HG03060 (cell line): Measurements from ENCODE around the gene TMEM82.

ENCODE experiments used
- ATAC-seq: cut with Tn5 transposase; IDR thresholded peaks from one replicate; pipeline ENCODE4 v1.9.1; 2021; ENCODE audit warnings: low read depth, moderate number of reproducible peaks; ENCODE audit not compliant: unreplicated experiment

The TMEM82 gene

DNA sequence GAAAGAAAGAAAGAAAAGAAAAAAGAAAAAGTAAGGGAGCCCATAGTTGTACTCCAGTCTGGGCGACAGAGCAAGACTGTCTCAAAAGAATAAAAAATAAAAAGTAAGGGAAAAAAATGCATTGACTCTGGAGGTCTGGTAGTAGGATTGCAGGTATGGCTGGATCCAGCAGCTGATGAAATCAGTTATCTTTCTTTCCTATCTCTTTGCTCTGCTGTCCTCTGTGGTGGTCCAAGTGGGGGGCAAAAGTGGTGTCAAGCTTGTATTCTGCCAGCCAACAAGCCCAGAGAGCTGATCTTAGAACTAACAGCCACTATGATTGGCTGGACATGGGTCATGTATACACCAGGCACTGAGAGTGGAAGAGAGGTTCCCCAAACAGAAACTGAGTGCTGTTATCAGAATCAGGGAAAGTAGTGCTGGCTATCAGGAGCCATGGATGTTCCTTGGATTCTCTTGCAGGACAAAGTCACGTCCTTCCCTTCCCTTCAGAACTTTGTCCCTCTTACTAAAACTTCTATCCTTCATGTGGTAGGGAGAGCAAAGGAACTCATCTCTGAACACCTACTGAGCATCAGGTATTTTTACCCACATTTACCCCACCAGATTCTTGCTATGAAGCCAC, 12.8 kb downstream of the TMEM82 start:
- no peak for ATAC-seq

DNA sequence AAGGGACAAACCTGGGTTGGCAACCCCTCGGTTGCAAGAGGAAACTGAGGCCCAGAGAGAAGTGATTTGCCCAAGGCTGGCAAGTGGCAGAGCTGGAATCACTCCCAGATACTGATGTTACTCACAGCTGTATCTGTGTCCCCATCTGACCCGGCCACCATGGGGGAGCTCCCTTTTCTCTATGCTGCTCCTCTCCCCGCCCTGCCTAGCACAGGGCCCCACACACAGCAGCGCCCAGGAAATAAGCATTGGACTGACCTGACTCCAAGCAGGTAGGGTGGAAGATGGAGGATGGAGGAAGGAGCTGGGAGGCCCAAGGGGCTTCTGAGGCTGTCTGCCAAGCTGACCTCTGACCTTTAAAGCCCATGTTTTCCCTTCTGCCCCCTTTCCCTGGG, 13.3 kb downstream of the TMEM82 start:
- ATAC-seq, result no peak

DNA sequence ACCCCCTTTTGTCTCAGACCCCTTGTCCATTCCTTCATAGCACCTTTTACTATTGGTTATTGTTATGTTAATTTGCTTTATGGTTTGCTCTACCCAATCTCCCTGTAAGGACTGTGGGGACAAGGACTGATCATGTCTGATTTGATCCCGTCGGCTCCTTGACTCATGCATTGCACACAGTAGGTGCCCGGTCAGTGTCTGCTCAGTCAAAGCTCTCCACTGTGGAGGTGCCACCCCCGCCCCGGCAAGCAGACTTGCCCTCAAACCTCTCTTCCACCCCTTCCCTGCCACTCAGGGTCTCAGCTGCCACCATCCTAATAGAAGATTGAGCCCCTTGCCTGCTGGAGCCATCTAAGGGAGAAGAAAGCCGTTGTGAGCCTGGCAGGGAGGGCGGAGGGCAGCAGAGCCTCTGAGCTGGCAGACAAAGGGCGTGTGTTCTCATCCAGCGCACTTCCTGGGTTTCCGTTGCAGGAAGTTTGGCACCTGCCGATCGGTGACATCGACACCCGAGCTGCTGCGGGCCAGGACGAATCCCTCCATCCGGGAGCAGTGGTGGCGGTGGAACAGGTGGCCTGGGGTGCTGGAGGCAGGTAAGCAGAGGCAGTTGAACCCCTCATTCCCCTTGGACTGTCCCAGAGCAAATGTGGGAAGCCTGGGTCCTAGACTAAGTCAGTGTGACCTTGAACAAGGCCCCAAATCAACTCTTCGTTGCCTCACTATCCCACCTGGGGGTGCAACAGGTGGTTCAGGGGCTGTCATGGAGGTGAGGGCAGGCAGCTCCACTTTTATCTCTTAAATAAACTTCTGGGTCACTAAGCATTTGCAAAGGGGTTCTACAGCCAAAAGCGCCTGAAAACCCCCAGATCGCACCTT, 14.1 kb downstream of the TMEM82 start:
- no peak for ATAC-seq

DNA sequence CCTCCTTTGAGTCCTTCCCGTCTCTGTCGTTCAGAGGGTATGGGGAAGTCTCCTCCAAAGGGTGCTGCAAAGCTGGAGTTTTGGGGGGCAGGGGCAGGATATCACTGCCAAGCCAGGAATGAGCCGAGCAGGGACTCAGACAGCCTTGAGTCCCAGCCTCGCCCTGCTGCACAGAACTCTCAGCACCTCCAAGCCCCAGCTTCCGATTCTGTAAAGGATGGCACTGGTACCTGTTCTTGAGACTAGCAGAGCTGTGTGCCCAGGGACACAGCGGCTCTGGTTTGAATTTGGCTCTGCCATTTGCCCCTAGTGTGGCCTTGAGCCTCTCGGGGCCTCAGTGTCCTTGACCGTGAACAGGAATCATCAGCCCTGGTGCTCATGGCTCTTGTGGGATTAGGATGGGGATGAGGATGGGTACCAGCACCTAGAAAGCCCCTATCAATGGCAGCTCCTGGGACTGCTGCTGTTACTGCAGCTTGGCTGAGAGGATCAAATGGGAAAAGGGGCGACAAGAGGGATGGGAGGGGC, 14.8 kb downstream of the TMEM82 start:
- no peak for ATAC-seq

DNA sequence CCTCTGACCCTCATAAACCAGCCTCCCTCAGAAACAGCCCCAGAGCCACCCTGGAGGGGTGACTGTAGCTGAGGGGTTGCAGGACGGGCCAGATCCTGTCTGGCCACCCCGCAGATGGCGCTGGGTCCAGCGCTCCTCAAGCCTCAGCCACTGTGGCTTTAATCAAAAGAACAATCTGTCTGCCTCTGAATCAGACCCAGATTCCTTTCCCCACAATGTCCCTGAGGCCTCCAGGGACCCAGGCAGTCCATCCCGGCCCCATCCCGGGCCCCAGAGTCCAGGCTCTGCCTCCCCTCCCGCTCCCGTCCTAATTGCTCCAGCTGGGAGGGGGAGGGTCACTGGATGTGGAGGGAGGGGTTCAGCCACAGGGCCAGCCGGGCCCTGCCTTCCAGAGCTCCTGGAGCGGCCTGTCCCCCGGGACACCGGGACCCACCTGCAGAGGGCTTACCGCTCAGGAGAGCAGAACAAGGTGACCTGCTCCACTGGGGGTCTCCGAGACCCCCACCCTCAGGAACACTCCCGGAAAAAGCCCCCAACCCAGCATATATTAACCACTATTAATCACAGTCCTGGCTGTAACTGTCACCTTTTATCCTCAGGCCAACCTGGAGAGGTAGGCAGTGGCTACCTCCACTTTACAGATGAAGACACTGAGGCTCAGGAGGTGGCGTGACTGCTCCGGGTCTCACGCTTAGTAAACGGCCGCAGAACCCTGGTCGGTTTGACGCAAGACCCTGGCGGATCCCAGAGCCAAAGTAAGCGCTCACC, 15.5 kb downstream of the TMEM82 start:
- no peak for ATAC-seq

DNA sequence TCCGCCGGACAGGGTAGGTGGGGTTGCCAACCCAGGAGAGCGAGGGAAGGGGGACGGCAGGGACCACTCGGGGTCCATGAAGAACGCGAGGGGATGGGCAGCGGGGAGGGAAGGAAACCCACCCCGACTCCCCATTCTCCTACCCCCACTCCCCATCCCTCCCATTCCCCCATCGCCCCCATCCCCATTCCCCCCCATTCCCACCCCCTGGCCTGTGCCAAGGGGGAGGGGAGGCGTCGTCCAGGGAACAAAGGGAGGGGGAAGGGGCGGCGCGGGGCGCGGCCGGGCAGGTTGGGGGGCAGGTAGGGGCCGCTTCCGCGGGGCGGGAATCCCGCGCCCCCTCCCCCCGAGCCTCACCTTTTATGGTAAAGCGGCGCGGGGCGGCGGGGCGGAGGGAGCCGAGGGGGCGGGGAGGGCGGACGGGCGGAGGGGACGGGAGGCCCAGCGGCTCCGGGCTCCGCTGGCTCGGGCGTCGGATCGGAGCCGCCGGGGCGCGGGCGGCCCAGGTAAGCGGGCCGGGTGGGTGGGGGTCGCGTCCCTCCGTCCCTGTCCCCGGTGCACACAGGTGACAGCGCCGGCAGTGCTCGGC, 16.1 kb downstream of the TMEM82 start, which contains the start of gene FBLIM1:
FBLIM1 (plus strand) TSS at position 453 of the 589 bp plus-strand sequence. CDS start 6,189 bp downstream, outside the sequence.
- no peak for ATAC-seq

DNA sequence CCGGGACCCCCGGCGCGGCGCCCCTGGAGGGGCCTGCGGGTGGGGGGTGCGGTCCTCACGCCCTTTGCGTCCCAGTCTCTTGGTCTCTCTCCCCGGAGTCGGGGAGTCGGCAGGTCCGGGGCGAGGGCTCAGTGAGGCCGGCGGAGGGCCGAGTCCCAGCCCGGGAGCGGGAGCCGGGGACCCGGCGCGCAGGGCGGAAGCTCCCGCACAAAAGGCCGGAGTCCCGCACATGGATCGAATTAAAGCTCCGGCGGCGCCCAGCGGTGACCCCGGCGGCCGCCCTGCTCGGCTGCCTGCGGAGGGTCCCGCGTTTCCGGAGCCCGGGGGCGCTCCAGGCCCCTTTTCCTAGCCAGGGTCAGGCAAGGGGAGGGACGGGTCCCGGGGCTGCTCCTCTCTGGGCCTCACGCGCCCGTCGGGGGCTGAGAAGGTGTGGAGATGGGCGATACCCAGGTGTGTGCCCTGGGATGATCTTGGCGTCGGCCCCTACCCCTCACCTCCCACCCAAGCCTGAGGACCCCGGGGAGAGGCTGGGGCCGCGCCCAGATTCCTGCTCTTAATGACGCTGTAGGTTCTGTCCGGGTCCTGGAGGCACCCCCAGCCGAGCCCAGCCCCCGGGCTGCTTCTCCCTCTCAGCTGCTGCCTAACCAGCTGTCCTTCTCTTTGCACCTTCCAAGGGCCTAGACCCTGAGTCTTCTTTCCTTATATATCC, 16.8 kb downstream of the TMEM82 start:
- ATAC-seq, result no peak

DNA sequence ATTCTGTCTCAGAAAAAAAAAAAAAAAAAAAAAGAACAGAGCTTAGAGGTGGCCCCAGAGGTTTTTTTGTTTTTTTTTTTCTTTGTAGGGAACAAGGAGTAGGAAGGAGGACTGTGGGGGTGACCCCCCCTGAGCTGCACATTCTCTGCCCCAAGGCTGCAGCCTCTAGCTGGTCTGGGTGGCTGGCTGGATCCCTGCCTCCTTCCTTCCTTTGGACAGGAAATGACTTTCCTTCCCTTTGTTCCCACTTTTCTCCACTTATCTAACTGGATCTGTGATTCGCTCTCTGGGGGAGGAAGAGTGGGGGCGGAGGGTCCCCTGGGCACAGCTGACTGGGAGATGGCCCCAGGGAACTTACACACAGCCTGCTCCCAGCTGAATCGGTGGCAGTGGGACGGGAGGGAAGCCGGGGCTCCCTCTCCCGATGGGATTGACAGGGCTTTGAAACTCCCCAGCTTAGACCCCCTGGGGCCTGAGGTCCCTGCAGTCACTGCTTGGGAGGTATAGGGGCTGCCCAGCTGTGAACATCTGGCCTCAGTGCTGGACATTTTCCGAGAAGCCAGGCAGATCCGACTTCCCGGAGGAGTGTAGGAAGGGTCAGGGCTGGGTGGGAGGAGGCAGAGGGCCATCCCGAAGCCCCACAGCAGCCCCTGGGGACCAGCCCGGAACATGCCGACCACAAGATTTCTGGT, 18.4 kb downstream of the TMEM82 start:
- no peak for ATAC-seq

DNA sequence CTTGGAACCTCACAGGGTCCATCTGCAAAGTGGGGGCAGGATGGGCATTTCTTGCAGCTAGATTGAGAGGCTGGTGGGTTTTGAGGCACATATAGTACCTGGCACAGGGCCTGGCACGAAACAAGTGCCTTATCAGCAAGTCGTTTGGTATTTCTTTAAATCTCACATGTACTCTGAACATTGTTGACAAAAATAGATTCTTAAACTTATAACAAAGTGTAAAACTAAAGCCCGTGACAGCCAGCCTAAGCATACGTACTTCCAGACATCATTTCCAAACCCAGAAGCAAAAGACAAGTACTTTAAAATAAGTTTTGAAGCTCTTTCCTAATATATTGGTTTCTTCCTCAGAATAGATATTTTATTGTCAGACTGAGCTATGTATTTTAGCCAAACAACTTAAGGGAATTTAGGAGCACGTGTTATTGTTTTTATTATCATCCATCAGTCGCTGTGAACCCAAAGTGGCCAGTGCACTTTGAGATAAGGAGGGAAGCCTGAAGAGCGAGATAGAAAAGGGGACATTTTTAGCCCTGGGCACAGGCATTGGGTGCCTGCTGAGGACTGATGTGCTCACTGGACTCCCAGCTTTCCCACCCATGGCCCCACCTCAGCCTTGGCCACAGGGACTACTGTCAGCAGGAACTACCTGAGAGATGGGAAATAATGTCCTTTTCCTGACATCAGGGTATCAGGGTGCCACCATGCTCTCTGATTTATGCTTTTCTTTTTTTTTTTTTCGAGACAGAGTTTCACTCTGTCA, 19.2 kb downstream of the TMEM82 start:
- ATAC-seq, result no peak

DNA sequence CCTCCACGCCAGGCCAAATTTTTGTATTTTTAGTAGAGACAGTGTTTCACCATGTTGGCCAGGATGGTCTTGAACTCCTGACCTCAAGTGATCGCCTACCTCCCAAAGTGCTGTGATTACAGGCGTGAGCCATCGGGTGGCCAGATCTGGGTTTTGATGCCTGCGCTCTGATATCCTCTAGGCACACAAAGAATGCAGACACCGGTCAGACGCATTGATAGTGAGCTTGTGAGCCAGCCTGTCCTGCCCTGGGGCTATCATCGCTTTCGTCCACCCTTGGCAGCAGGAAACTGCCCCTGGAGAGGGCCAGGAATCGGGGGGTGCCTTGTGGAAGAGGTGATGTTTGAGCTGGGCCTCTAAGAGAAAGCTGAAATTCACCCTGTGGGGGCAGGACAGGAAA, 20.2 kb downstream of the TMEM82 start:
- ATAC-seq, result no peak

DNA sequence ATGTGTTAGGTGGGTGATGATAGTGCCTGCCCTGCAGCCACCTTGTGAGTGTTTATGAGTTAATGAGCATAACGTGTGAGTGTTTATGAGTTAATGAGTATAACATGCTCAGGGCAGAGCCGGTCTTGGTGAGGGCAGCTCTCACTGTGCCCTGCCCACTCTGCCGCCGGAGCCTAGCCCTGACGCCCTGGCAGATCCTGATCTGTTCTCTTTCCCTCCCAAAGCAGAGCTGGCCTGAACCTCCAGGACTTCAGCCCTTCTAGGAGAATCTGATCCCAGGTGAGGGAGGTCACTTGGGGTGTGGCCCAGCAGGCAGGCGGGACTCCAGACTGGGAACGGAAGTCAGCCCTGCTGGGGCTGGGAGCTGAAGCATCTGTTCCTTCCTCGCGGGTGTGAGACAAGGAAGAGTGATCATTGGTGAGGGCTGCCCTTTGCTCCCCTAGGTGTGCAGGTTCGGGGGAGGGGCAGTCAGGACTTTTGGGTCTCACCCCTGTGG, 22.0 kb downstream of the TMEM82 start:
- no peak for ATAC-seq

DNA sequence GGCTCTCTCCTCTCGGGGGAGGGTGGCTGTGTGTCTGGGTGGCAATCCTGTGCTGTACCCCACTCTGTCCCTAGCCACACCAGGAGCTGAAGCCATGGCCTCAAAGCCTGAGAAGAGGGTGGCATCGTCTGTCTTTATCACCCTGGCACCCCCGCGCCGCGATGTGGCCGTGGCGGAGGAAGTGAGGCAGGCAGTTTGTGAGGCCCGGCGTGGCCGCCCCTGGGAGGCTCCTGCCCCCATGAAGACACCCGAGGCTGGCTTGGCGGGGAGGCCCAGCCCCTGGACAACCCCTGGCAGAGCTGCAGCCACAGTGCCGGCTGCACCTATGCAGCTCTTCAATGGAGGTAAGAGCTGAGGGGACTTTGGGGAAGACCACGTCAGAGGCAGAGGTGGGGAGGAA, 22.6 kb downstream of the TMEM82 start:
- no peak for ATAC-seq

DNA sequence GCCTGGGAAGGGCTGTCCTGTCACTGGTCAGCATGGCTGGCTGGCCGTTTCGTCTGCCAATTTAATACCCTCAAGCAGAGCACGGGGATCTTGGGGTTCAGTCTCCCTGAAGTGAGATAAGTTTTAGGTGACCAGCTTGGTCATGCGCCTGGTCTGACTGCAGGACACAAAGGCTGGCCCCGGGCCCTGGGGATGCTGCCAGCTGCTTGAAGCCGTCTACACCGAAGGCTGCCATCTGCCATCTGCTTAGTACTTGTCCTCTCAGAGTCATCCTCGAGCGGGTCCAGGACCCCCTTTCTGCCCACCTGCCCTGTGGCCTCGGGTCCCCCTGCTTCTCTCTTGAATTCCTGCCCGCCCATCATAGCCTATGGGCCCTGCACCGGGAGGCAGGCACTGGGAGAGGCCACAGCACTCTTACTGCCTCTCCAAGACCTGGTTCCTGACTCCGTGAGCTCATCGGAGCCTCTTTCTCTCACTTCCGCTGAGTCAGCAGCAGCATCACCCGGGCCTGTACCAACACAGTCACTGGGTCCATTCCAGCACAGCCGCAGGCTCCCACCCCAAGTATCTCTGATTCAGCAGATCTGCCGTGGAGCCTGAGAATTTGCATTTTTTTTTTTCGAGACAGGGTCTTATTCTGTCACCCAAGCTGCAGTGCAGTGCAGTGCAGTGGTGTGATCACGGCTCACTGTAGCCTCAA, 23.3 kb downstream of the TMEM82 start:
- ATAC-seq, result no peak

DNA sequence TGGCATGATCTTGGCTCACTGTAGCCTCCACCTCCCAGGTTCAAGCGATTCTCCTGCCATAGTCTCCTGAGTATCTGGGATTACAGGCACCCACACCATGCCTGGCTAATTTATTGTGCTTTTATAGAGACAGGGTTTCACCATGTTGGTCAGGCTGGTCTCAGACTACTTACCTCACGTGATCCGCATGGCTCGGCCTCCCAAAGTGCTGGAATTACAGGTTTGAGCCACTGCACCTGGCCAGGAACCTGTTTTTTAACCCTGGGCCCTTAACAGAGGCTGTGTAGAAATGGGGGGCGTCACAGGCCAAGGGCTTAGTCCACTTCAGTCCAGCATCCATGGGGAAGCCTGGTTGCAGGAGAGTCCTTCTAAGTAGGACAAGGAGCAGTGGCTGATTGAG, 25.6 kb downstream of the TMEM82 start:
- ATAC-seq, result no peak

DNA sequence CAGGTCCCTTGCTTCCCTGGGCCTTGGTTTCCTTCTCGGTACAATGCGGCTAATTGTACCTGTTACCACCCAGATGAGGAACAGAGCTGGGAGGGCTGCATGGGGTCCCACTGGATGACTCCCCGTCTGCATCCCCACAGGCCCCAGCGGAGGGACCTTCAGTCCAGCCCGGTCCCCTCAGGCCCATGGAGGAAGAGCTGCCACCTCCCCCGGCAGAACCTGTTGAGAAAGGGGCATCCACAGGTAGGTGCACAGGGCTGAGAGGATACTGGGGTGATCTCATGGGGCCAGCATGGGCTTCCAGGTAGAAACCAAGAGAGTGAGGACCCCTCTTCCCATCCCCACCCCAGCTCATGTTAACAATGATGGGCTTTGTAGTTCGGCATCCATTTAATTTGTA, 26.1 kb downstream of the TMEM82 start:
- ATAC-seq, result no peak

DNA sequence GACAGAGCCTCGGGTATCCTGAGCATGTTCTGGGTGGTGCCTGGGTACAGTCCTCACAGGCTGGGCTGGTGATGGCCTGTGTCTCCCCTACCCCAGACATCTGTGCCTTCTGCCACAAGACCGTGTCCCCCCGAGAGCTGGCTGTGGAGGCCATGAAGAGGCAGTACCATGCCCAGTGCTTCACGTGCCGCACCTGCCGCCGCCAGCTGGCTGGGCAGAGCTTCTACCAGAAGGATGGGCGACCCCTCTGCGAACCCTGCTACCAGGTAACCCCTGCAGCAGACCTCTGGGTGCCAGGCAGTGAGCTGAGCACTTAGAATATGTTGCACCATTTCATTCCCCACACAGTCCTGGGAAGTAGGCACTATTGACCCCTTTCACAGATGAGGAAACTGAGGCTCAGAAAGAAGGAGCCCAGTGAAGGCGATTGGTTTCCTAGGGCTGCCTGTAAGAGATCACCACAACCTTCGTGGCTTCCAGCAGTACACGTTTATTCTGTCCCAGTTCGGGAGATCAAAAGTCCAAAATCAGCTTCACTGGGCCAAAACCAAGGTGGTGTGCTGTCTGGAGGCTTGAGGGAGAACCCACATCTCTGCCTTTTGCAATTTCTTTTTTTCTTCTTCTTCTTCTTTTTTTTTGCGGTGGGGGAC, 28.1 kb downstream of the TMEM82 start:
- ATAC-seq, result no peak

DNA sequence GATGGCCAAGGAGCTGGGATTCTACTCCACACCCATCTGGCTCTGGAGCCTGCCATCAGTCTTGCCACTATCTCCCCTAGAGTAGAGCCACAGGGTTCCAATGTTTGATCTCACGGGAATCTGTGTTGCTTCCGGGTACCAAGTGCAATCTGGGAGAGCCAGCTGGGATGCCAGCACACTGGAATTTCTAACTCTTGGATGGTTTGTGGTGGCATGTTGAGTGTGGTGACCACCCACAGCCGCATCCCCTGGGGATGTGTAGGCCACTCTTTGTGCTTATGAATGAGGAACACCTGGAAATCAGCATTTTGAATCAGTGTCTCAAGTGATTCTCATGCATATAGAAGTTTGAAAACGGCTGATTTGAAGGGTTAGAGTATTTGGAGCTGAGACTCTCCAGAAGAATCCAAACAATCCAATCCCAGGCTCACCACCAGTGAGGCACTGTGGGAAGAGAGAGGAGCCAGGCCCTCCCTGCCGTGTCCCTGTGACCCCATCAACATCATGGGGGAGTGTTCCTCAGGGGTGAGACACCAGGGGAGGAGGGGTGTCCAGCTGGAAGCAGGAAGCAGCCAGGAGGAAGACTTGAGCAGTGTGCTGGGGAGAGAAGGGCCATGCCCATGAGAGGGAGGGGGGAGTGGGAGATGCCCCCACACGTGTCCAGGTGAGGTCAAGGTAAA, 29.7 kb downstream of the TMEM82 start:
- no peak for ATAC-seq
